HepG2 (cell line): Measurements from ENCODE around the gene SYNE3. TPM values are rescaled to one million over a fixed set of nuclear protein-coding genes. Genes with fewer than 3 reads are reported as not detected.

Experiments
- HIC2 ChIP-seq: sonication (generic); formaldehyde crosslinking; IDR thresholded peaks from 2 replicates; pipeline ENCODE4 v1.9.0; 2022; ENCODE audit warnings: low read depth, missing genetic modification reagents
- JDP2 ChIP-seq: sonication (generic); formaldehyde crosslinking; IDR thresholded peaks from 2 replicates; pipeline ENCODE4 v1.8.1; 2022; ENCODE audit warnings: missing genetic modification reagents, borderline replicate concordance
- PAF1 ChIP-seq: IDR thresholded peaks from 2 replicates; pipeline ENCODE4 v1.6.1; 2016; ENCODE audit warnings: missing genetic modification reagents, missing compliant biosample characterization
- POLR2AphosphoS2 ChIP-seq: IDR thresholded peaks from 2 replicates; pipeline ENCODE4 v1.6.1; 2011; ENCODE audit warnings: low read depth, low read length, improper control_type of control experiment
- RARG ChIP-seq: sonication (generic); formaldehyde crosslinking; IDR thresholded peaks from 2 replicates; pipeline ENCODE4 v1.4.0; 2020; ENCODE audit warnings: low read depth, mild to moderate bottlenecking, missing genetic modification reagents
- RBFOX2 ChIP-seq: fragments of 200-400 bp; formaldehyde crosslinking; IDR thresholded peaks from 2 replicates; pipeline ENCODE4 v1.6.1; 2017; ENCODE audit warnings: low read depth, mild to moderate bottlenecking, low read length
- SIN3A ChIP-seq: IDR thresholded peaks from 2 replicates; pipeline ENCODE4 v1.6.1; 2011; ENCODE audit warnings: low read depth, mild to moderate bottlenecking, control low read depth, low read length, borderline replicate concordance
- SNAI1 ChIP-seq: sonication (generic); formaldehyde crosslinking; IDR thresholded peaks from 2 replicates; pipeline ENCODE4 v1.5.0; 2020; ENCODE audit warnings: mild to moderate bottlenecking, missing genetic modification reagents, borderline replicate concordance
- ZBTB43 ChIP-seq: sonication (generic); formaldehyde crosslinking; conservative IDR thresholded peaks from 2 replicates; pipeline ENCODE4 v1.4.0; 2020; ENCODE audit warnings: missing genetic modification reagents
- ZNF253 ChIP-seq: sonication (generic); formaldehyde crosslinking; IDR thresholded peaks from 2 replicates; pipeline ENCODE4 v1.8.0; 2022; ENCODE audit warnings: mild to moderate bottlenecking, missing genetic modification reagents, borderline replicate concordance
- ZNF281 ChIP-seq: sonication (generic); formaldehyde crosslinking; IDR thresholded peaks from 2 replicates; pipeline ENCODE4 v1.4.0; 2020; ENCODE audit warnings: missing genetic modification reagents, borderline replicate concordance
- ZNF350 ChIP-seq: sonication (generic); formaldehyde crosslinking; IDR thresholded peaks from 2 replicates; pipeline ENCODE4 v1.4.0; 2020; ENCODE audit warnings: mild to moderate bottlenecking, low read depth, missing genetic modification reagents, borderline replicate concordance
- ZNF614 ChIP-seq: IDR thresholded peaks from 2 replicates; pipeline ENCODE4 v1.6.1; 2018; ENCODE audit warnings: missing biosample characterization, missing genetic modification reagents, inconsistent platforms, borderline replicate concordance
- ZNF646 ChIP-seq: sonication (generic); formaldehyde crosslinking; IDR thresholded peaks from 2 replicates; pipeline ENCODE4 v1.9.0; 2021; ENCODE audit warnings: mild to moderate bottlenecking, missing genetic modification reagents
- ZNF792 ChIP-seq: IDR thresholded peaks from 2 replicates; pipeline ENCODE4 v1.6.1; 2016
- ZNF883 ChIP-seq: sonication (generic); formaldehyde crosslinking; IDR thresholded peaks from 2 replicates; pipeline ENCODE4 v1.5.1; 2020; ENCODE audit warnings: mild to moderate bottlenecking, missing genetic modification reagents; ENCODE audit errors: not compliant biosample characterization
- polyA plus RNA-seq, 8 experiments: library from polyadenylated mRNA; depleted of rRNA in 3 of 8; stranded (reverse) in 7 of 8; unstranded in 1 of 8; fragments of >200 nt; fragmentation: Illumina TruSeq in 4 of 8; extraction: Trizol in 4 of 8; gene quantifications; 2 replicates each; pipeline versions ENCODE4 v1.2.1 to v1.2.3, GENCODE V29; 2011 to 2016; ENCODE audit warnings: low read depth in 4 of 8, missing spikeins in 1 of 8, mixed read lengths in 1 of 8; ENCODE audit not compliant: insufficient read depth in 1 of 8
- total RNA-seq, 5 experiments: library from RNA; depleted of rRNA; stranded (reverse); fragments of >200 nt; fragmentation: Illumina TruSeq; extraction: Trizol; gene quantifications; 2 replicates each; pipeline ENCODE4 v1.2.3, GENCODE V29; 2016; ENCODE audit warnings: low read depth in 1 of 5

The SYNE3 gene
- total and polyA plus RNA-seq, 2 of the 13 experiments (the other 11 are each of a cell fraction or from before 2014, with no cell fraction given), result 7.8 to 8.0 TPM

GRCh38 chr14:95523051-95523814 lies 6.8 kb upstream of the SYNE3 start (continued):
- TF ChIP-seq SNAI1 (no peak), ZBTB43 (CRISPR knock-in tag) (peak; percentile 94), SIN3A (0 out of 2 replicates have a peak, but pooled peaks have one; percentile 11), ZNF792 (CRISPR knock-in tag) (no peak; the same call in 1 of the 2 replicates), RBFOX2 (peak; percentile 63), ZNF350 (CRISPR knock-in tag) (peak; percentile 26; the same call in 1 of the 2 replicates), HIC2 (CRISPR knock-in tag) (no peak), JDP2 (CRISPR knock-in tag) (no peak), ZNF883 (CRISPR knock-in tag) (no peak), PAF1 (CRISPR knock-in tag) (no peak), ZNF646 (CRISPR knock-in tag) (peak; percentile 98), POLR2AphosphoS2 (no peak), ZNF614 (CRISPR knock-in tag) (peak; percentile 71; the same call in 1 of the 2 replicates), ZNF253 (CRISPR knock-in tag) (no peak), RARG (CRISPR knock-in tag) (no peak), ZNF281 (no peak)
